ENCODE data around the gene MNT.

The MNT gene

GRCh38 chr17:2396568-2397246, 4.2 kb downstream of the MNT start:
- DNase-seq = peak; percentile 92
- H3K36me3 Mint-ChIP-seq (ENCODE audit: low read depth) = no peaks in the 10 kb centered on the region
- TF ChIP-seq, protein P1, sequence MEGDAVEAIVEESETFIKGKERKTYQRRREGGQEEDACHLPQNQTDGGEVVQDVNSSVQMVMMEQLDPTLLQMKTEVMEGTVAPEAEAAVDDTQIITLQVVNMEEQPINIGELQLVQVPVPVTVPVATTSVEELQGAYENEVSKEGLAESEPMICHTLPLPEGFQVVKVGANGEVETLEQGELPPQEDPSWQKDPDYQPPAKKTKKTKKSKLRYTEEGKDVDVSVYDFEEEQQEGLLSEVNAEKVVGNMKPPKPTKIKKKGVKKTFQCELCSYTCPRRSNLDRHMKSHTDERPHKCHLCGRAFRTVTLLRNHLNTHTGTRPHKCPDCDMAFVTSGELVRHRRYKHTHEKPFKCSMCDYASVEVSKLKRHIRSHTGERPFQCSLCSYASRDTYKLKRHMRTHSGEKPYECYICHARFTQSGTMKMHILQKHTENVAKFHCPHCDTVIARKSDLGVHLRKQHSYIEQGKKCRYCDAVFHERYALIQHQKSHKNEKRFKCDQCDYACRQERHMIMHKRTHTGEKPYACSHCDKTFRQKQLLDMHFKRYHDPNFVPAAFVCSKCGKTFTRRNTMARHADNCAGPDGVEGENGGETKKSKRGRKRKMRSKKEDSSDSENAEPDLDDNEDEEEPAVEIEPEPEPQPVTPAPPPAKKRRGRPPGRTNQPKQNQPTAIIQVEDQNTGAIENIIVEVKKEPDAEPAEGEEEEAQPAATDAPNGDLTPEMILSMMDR (IDR thresholded peaks at IDR 0.05) = no peak
- peak overlapping the region; percentile 95 for H3K27ac Mint-ChIP-seq
- no peaks in the 10 kb centered on the region for H3K9me3 Mint-ChIP-seq
- peaks cover 64% of the 10 kb centered on the region for H3K4me1 Mint-ChIP-seq
- H3K4me3 Mint-ChIP-seq = peak overlapping the region; percentile 74
- H3K27me3 Mint-ChIP-seq (ENCODE audit: low read depth, poor library complexity) = peaks cover 2% of the 10 kb centered on the region

DNA sequence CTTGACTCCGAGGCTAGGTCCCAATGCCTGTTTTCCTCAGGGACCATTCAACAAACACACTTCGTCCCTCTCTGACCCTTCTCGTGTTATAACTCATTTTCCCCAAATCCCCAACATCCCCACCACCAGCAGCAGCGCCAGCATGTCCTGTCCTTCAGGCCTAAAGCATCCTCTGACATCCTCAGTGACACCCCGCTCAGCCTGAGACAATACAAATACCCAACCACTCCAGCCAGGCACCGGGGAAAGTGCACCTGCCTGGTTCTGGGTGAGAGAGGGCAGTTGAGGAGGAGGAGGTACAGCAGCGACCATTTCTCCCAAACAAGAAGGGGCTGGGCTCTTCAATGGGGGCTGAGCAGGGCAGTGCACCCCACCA, 4.7 kb downstream of the MNT start:
- no peak for DNase-seq
- Mint-ChIP-seq H3K27ac (peak overlapping the region; percentile 91), H3K9me3 (no peaks in the 10 kb centered on the region), H3K36me3 (ENCODE audit: low read depth) (no peaks in the 10 kb centered on the region), H3K27me3 (ENCODE audit: low read depth, poor library complexity) (peaks cover 2% of the 10 kb centered on the region), H3K4me1 (peaks cover 67% of the 10 kb centered on the region), H3K4me3 (peak overlapping the region; percentile 74)
- TF ChIP-seq, protein P1 (IDR thresholded peaks at IDR 0.05) = no peak

- H3K27me3 Mint-ChIP-seq (ENCODE audit: low read depth, poor library complexity) = peaks cover 2% of the 10 kb centered on the region
- DNase-seq = no peak
- no peaks in the 10 kb centered on the region for H3K9me3 Mint-ChIP-seq
- H3K4me3 Mint-ChIP-seq = peak overlapping the region; percentile 74
- TF ChIP-seq, protein P1 (IDR thresholded peaks at IDR 0.05) = no peak
- H3K36me3 Mint-ChIP-seq (ENCODE audit: low read depth) = no peaks in the 10 kb centered on the region
- peak overlapping the region; percentile 91 for H3K27ac Mint-ChIP-seq
- peaks cover 71% of the 10 kb centered on the region for H3K4me1 Mint-ChIP-seq
These were observed 5.3 kb downstream of the MNT start for GRCh38 chr17:2395258-2396181.

DNA sequence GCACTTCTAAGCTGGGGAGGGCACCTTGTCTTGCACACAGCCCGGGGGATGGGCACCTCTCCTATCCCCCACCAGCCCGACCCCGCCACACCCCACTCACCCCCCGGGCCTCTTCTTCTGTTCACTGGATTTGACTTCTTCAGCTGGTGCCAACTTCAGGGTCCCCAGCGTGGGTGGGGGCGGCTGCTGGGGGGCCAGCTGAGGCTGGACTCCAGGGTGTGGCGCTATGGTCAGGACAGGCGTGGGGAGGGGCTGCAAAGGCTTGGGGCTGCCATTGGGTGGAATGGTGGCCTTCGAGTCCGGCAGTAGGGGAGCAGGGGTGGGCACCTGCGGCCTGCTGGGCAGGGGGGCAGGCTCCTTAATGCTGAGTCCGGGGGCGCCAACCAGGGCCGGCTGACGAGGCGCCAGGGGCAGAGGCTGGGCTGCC, 6.1 kb downstream of the MNT start:
- no peak overlapping the region for H3K27ac Mint-ChIP-seq
- peaks cover 2% of the 10 kb centered on the region for H3K27me3 Mint-ChIP-seq (ENCODE audit: low read depth, poor library complexity)
- H3K9me3 Mint-ChIP-seq = no peaks in the 10 kb centered on the region
- peak overlapping the region; percentile 23 for H3K4me3 Mint-ChIP-seq
- peaks cover 78% of the 10 kb centered on the region for H3K4me1 Mint-ChIP-seq
- DNase-seq = no peak
- H3K36me3 Mint-ChIP-seq (ENCODE audit: low read depth) = no peaks in the 10 kb centered on the region
- TF ChIP-seq, protein P1 (IDR thresholded peaks at IDR 0.05) = no peak

DNA sequence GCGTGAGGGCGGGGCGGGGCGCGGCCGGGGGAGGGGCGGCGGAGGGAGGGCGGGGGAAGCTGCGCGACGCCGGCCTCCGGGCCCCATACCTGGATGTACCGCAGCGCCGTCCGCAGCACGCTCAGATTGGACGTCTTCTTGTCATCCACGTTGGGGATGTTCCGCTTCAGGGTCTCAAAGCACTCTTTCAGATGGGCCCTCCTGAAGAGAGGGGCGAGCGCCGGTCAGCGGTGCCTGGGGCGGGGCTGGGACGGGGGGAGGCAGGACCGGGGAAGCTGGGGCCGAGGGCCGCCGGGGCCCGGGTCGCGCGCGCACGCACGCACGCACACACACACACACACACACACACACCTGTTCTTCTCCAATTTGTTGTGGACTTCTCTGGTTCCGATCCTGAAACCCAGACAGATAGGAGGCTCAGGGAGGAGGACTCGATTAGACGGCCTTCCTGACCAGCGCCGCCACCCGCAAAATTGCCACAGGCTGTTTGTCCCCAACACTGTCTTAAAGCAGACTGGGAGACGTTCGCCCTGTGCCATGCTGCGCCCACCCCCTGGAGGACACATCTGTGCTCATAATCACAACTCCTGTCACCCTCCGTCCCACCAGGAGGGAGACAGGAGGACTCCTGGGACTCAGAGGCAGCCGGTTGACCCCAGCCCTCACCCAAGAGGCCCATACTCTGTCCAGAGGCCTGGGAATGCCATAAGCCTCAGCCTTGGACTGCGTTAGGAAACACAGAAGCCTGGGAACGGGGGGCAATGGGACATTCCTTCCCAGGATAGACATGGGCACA, 6.7 kb downstream of the MNT start:
- DNase-seq = no peak
- TF ChIP-seq, protein P1 (IDR thresholded peaks at IDR 0.05) = no peak
- no peaks in the 10 kb centered on the region for H3K9me3 Mint-ChIP-seq
- peaks cover 2% of the 10 kb centered on the region for H3K27me3 Mint-ChIP-seq (ENCODE audit: low read depth, poor library complexity)
- H3K4me3 Mint-ChIP-seq = peak overlapping the region; percentile 80
- H3K4me1 Mint-ChIP-seq = peaks cover 81% of the 10 kb centered on the region
- H3K27ac Mint-ChIP-seq = peak overlapping the region; percentile 97
- H3K36me3 Mint-ChIP-seq (ENCODE audit: low read depth) = no peaks in the 10 kb centered on the region
